HCT116 (cell line): ENCODE measurements around the gene MYOT.

Experiments used
- CTCF ChIP-seq, 3 experiments: fragments of 200-600 bp in 1 of 3; sonication (generic) in 1 of 3; IDR thresholded peaks in 2 of 3; conservative IDR thresholded peaks in 1 of 3; 2 replicates each; pipeline ENCODE4 v1.5.1; 2012 to 2017; ENCODE audit warnings: low read depth in 2 of 3, low read length in 2 of 3, antibody characterized with exemption in 1 of 3, borderline replicate concordance in 1 of 3, control low read depth in 1 of 3, mild to moderate bottlenecking in 1 of 3, mixed read lengths in 1 of 3, mixed run types in 1 of 3, moderate library complexity in 1 of 3; ENCODE audit not compliant: insufficient read depth in 1 of 3
- EZH2phosphoT487 ChIP-seq: fragments of 200-600 bp; IDR thresholded peaks from 2 replicates; pipeline ENCODE4 v1.6.1; 2018; ENCODE audit warnings: antibody characterized with exemption, borderline replicate concordance
- POLR2A ChIP-seq: IDR thresholded peaks from 2 replicates; pipeline ENCODE4 v1.7.0; 2011; ENCODE audit warnings: borderline replicate concordance; ENCODE audit not compliant: insufficient read depth, insufficient read length; ENCODE audit errors: extremely low read depth
- POLR2AphosphoS5 ChIP-seq: IDR thresholded peaks from 2 replicates; pipeline ENCODE4 v1.6.1; 2011; ENCODE audit warnings: mild to moderate bottlenecking, low read depth, low read length, moderate library complexity
- RAD21 ChIP-seq: IDR thresholded peaks from 2 replicates; pipeline ENCODE4 v1.6.1; 2012; ENCODE audit warnings: low read depth, mild to moderate bottlenecking
- TCF7L2 ChIP-seq: IDR thresholded peaks from 2 replicates; pipeline ENCODE4 v1.7.0; 2011; ENCODE audit warnings: borderline replicate concordance, inconsistent platforms; ENCODE audit not compliant: insufficient read depth, insufficient read length; ENCODE audit errors: extremely low read depth
- ZFX ChIP-seq: fragments of 450-650 bp; IDR thresholded peaks from 2 replicates; pipeline ENCODE4 v1.6.1; 2017
- TF ChIP-seq, protein P1 (sequence below): IDR thresholded peaks from 2 replicates; pipeline ENCODE4 v1.6.1; 2012; ENCODE audit warnings: low read depth

GRCh38 chr5:137847687-137848086 is 20.0 kb upstream of the MYOT start:
- no peak for TF ChIP-seq CTCF (IDR thresholded peaks at IDR 0.05 in 2 of 3, conservative IDR thresholded peaks at IDR 0.05 in 1 of 3; ENCODE audit: borderline replicate concordance in 1 of 3, insufficient read depth in 1 of 3, low read depth in 2 of 3, low read length in 2 of 3)
- no peak for TF ChIP-seq POLR2AphosphoS5
- no peak for TF ChIP-seq TCF7L2
- no peak for TF ChIP-seq POLR2A
- no peak for TF ChIP-seq EZH2phosphoT487
- TF ChIP-seq, protein P1, sequence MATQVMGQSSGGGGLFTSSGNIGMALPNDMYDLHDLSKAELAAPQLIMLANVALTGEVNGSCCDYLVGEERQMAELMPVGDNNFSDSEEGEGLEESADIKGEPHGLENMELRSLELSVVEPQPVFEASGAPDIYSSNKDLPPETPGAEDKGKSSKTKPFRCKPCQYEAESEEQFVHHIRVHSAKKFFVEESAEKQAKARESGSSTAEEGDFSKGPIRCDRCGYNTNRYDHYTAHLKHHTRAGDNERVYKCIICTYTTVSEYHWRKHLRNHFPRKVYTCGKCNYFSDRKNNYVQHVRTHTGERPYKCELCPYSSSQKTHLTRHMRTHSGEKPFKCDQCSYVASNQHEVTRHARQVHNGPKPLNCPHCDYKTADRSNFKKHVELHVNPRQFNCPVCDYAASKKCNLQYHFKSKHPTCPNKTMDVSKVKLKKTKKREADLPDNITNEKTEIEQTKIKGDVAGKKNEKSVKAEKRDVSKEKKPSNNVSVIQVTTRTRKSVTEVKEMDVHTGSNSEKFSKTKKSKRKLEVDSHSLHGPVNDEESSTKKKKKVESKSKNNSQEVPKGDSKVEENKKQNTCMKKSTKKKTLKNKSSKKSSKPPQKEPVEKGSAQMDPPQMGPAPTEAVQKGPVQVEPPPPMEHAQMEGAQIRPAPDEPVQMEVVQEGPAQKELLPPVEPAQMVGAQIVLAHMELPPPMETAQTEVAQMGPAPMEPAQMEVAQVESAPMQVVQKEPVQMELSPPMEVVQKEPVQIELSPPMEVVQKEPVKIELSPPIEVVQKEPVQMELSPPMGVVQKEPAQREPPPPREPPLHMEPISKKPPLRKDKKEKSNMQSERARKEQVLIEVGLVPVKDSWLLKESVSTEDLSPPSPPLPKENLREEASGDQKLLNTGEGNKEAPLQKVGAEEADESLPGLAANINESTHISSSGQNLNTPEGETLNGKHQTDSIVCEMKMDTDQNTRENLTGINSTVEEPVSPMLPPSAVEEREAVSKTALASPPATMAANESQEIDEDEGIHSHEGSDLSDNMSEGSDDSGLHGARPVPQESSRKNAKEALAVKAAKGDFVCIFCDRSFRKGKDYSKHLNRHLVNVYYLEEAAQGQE, result no peak
- no peak for TF ChIP-seq RAD21
- no peak for TF ChIP-seq ZFX
